Loucy (cell line): ENCODE measurements around the gene EFCAB8.

Experiments
- H2AFZ ChIP-seq: fragments of 200-600 bp; sonication (generic); 2 replicates; pipeline ENCODE4 v1.6.0; 2016; ENCODE audit warnings: antibody characterized with exemption, mild to moderate bottlenecking, low read length, moderate library complexity
- H3F3A ChIP-seq: fragments of 200-600 bp; 2 replicates; pipeline ENCODE4 v1.6.0; 2016; ENCODE audit warnings: antibody characterized with exemption, low read depth, mild to moderate bottlenecking
- H3K27me3 ChIP-seq: fragments of 200-600 bp; sonication (generic); 2 replicates; pipeline ENCODE4 v1.6.1; 2014; ENCODE audit warnings: low read length, mild to moderate bottlenecking; ENCODE audit not compliant: insufficient read depth, poor library complexity, severe bottlenecking
- H3K36me3 ChIP-seq: fragments of 200-600 bp; sonication (generic); 2 replicates; pipeline ENCODE4 v1.6.1; 2016; ENCODE audit warnings: low read length; ENCODE audit not compliant: insufficient read depth
- H3K4me1 ChIP-seq: fragments of 200-600 bp; sonication (generic); 2 replicates; pipeline ENCODE4 v1.5.1; 2014; ENCODE audit warnings: low read length, mild to moderate bottlenecking; ENCODE audit not compliant: insufficient read depth, poor library complexity, severe bottlenecking
- H3K4me2 ChIP-seq: fragments of 200-600 bp; sonication (generic); 2 replicates; pipeline ENCODE4 v1.6.0; 2014; ENCODE audit warnings: antibody characterized with exemption, low read length, low read depth, mild to moderate bottlenecking; ENCODE audit not compliant: poor library complexity, severe bottlenecking
- H3K4me3 ChIP-seq: fragments of 200-600 bp; sonication (generic); 2 replicates; pipeline ENCODE4 v1.5.1; 2014; ENCODE audit warnings: low read length, mild to moderate bottlenecking, mixed read lengths; ENCODE audit not compliant: poor library complexity, severe bottlenecking
- H3K79me2 ChIP-seq: fragments of 200-600 bp; sonication (generic); 2 replicates; pipeline ENCODE4 v1.6.1; 2014; ENCODE audit warnings: low read length; ENCODE audit not compliant: insufficient read depth
- H3K9ac ChIP-seq: fragments of 200-600 bp; sonication (generic); 2 replicates; pipeline ENCODE4 v1.6.0; 2014; ENCODE audit warnings: mild to moderate bottlenecking, low read depth, low read length, moderate library complexity; ENCODE audit not compliant: poor library complexity, severe bottlenecking
- H3K9me2 ChIP-seq: fragments of 200-600 bp; sonication (generic); replicated peaks from 2 replicates; pipeline ENCODE4 v1.6.1; 2016; ENCODE audit warnings: low read depth, low read length, mixed read lengths
- H3K9me3 ChIP-seq: fragments of 200-600 bp; sonication (generic); 2 replicates; pipeline ENCODE4 v1.6.1; 2014; ENCODE audit warnings: mild to moderate bottlenecking, antibody characterized with exemption, low read length, low read depth; ENCODE audit not compliant: insufficient read depth
- H4K20me1 ChIP-seq: fragments of 200-600 bp; sonication (generic); 2 replicates; pipeline ENCODE4 v1.6.0; 2014; ENCODE audit warnings: antibody characterized with exemption, low read length, mild to moderate bottlenecking; ENCODE audit not compliant: insufficient read depth, poor library complexity, severe bottlenecking
- CTCF ChIP-seq: fragments of 200-600 bp; sonication (generic); conservative IDR thresholded peaks from 2 replicates; pipeline ENCODE4 v1.5.1; 2014; ENCODE audit warnings: mild to moderate bottlenecking, antibody characterized with exemption, low read length
- EZH2phosphoT487 ChIP-seq: fragments of 200-600 bp; IDR thresholded peaks from 2 replicates; pipeline ENCODE4 v1.6.1; 2018; ENCODE audit warnings: antibody characterized with exemption, mild to moderate bottlenecking, moderate library complexity, borderline replicate concordance

EFCAB8 gene

GRCh38 chr20:32858701-32859372 is at the start of gene EFCAB8:
TSS of gene EFCAB8 (plus strand) at chr20:32858923. CDS start at chr20:32863793, 4,870 bp downstream.
- peaks cover 19% of the 10 kb centered on the region; the same call in 1 of the 2 replicates for H3K36me3 ChIP-seq
- H4K20me1 ChIP-seq, result no peaks in the 10 kb centered on the region
- no peaks in the 10 kb centered on the region for H3K4me1 ChIP-seq
- no peak within 1 kb of the TSS for H3K4me3 ChIP-seq
- no peak for TF ChIP-seq EZH2phosphoT487
- peak; percentile 19; the same call in 1 of the 2 replicates for TF ChIP-seq CTCF
- no peak within 1 kb of the TSS for H2AFZ ChIP-seq
- no peaks in the 10 kb centered on the region for H3K27me3 ChIP-seq
- no peaks in the 10 kb centered on the region for H3K9me3 ChIP-seq
- H3F3A ChIP-seq, result no peaks in the 10 kb centered on the region
- no peaks in the 10 kb centered on the region for H3K9me2 ChIP-seq
- no peak within 1 kb of the TSS for H3K9ac ChIP-seq
- H3K79me2 ChIP-seq, result peaks cover 4% of the 10 kb centered on the region; the same call in 1 of the 2 replicates
- H3K4me2 ChIP-seq, result no peak within 1 kb of the TSS

GRCh38 chr20:32809907-32810306 is 48.8 kb upstream of the EFCAB8 start:
- Histone ChIP-seq H4K20me1 (peaks cover 4% of the 10 kb centered on the region), H3K36me3 (peaks cover 61% of the 10 kb centered on the region), H3K4me2 (no peak overlapping the region), H3K4me3 (no peak overlapping the region), H3K27me3 (no peaks in the 10 kb centered on the region), H2AFZ (no peak overlapping the region), H3K79me2 (no peaks in the 10 kb centered on the region), H3F3A (peaks cover 5% of the 10 kb centered on the region; the same call in 1 of the 2 replicates), H3K9me2 (no peaks in the 10 kb centered on the region), H3K9ac (no peak overlapping the region), H3K4me1 (no peaks in the 10 kb centered on the region), H3K9me3 (no peaks in the 10 kb centered on the region)
- TF ChIP-seq CTCF, result no peak

GRCh38 chr20:32810941-32811340 is 47.8 kb upstream of the EFCAB8 start:
- Histone ChIP-seq H3K79me2 (no peaks in the 10 kb centered on the region), H3K4me1 (no peaks in the 10 kb centered on the region), H3K27me3 (no peaks in the 10 kb centered on the region), H4K20me1 (peaks cover 4% of the 10 kb centered on the region), H3K4me3 (no peak overlapping the region), H3K9ac (no peak overlapping the region), H3K9me3 (no peaks in the 10 kb centered on the region), H3K4me2 (no peak overlapping the region), H2AFZ (no peak overlapping the region), H3F3A (peaks cover 5% of the 10 kb centered on the region; the same call in 1 of the 2 replicates), H3K9me2 (no peaks in the 10 kb centered on the region), H3K36me3 (peaks cover 51% of the 10 kb centered on the region)
- TF ChIP-seq EZH2phosphoT487 (no peak), CTCF (no peak)
